Gastrocnemius medialis (tissue), 4 donors: Measurements from ENCODE around the gene RBM18. TPM values are rescaled to one million over a fixed set of nuclear protein-coding genes. Genes with fewer than 3 reads are reported as not detected.

Experiments
- ATAC-seq, 2 donors: fragments of 150-250 bp; one replicate each; pipeline ENCODE4 v1.9.1; 2016
- DNase-seq, 2 donors: peaks; one replicate each; pipeline ENCODE4 v3.0.0-alpha.2; 2019
- H3K27ac ChIP-seq, 4 donors: fragments of 200-600 bp; sonication (generic); 1 replicate in 1 of 4; 2 replicates in 3 of 4; pipeline ENCODE4 v1.5.1; 2016 to 2018; ENCODE audit warnings: mild to moderate bottlenecking in 2 of 4, moderate library complexity in 1 of 4
- H3K27me3 ChIP-seq, 3 donors: fragments of 200-600 bp; sonication (generic) in 2 of 3; 1 replicate in 1 of 3; 2 replicates in 2 of 3; pipeline versions ENCODE4 v1.5.1 to v1.6.0; 2016 to 2019; ENCODE audit warnings: mild to moderate bottlenecking in 1 of 3, moderate library complexity in 1 of 3
- H3K36me3 ChIP-seq, 2 donors: fragments of 200-600 bp; sonication (generic) in 1 of 2; one replicate each; pipeline ENCODE4 v1.5.1; 2017 to 2018
- H3K4me1 ChIP-seq, 2 donors: fragments of 200-600 bp; sonication (generic) in 1 of 2; one replicate each; pipeline ENCODE4 v1.5.1; 2016 to 2017; ENCODE audit warnings: mild to moderate bottlenecking in 2 of 2
- H3K4me3 ChIP-seq, 4 donors: fragments of 200-600 bp; sonication (generic) in 3 of 4; 1 replicate in 1 of 4; 2 replicates in 3 of 4; pipeline ENCODE4 v1.5.1; 2016 to 2019; ENCODE audit warnings: mild to moderate bottlenecking in 2 of 4
- H3K9me3 ChIP-seq, 3 donors: fragments of 200-600 bp; sonication (generic) in 2 of 3; 1 replicate in 1 of 3; 2 replicates in 2 of 3; pipeline ENCODE4 v1.5.1; 2016 to 2019
- CTCF ChIP-seq, 5 experiments: fragments of 450-650 bp in 3 of 5; fragments of 200-600 bp in 2 of 5; sonication (generic) in 2 of 5; IDR thresholded peaks in 4 of 5; conservative IDR thresholded peaks in 1 of 5; 1 replicate in 4 of 5; 2 replicates in 1 of 5; pipeline ENCODE4 v1.5.1; 2016 to 2019; ENCODE audit warnings: antibody characterized with exemption in 5 of 5, mild to moderate bottlenecking in 3 of 5, moderate library complexity in 3 of 5
- POLR2A ChIP-seq, 2 donors: fragments of 450-650 bp; IDR thresholded peaks; one replicate each; pipeline ENCODE4 v1.6.1; 2017; ENCODE audit warnings: antibody characterized with exemption in 2 of 2, mild to moderate bottlenecking in 2 of 2, moderate library complexity in 2 of 2
- in situ Hi-C, 4 donors: fragments of 200-750 bp; cut with MboI; loops; one replicate each; pipeline versions ENCODE4 v1.15.0 to v1.8.0; 2017; ENCODE audit warnings: low sequenced_read_pairs in 4 of 4
- intact Hi-C: fragments of 100-400 bp; cut with DNase I; formaldehyde crosslinking; loops from one replicate; pipeline ENCODE4 v1.15.1; 2023; ENCODE audit warnings: low total_unique reads
- total RNA-seq, 4 donors: library from RNA; depleted of rRNA; stranded (reverse); fragments of >200 nt; gene quantifications; one replicate each; pipeline versions ENCODE4 v1.1.0 to v1.2.3, GENCODE V29; 2016

RBM18 gene
- total RNA-seq, 4 donors from 2014 or later, result 10.6 to 26.6 (median 21.8) TPM

- intact Hi-C loops, result no loop called here
- in situ Hi-C loops, result no loop called here
These were observed 24.9 kb downstream of the RBM18 start for GRCh38 chr9:122239722-122240121.

GRCh38 chr9:122236681-122237080 is 28.0 kb downstream of the RBM18 start:
- in situ Hi-C loops (no loop called here), intact Hi-C loops (no loop called here)
- Histone ChIP-seq H3K9me3 (no peaks in the 10 kb centered on the region), H3K36me3 (peaks cover 0 to 29% of the 10 kb centered on the region in 2 donors), H3K4me3 (no peak overlapping the region), H3K27me3 (no peaks in the 10 kb centered on the region), H3K27ac (no peak overlapping the region), H3K4me1 (no peaks in the 10 kb centered on the region)
- DNase-seq (no peak), ATAC-seq (no peak)
- TF ChIP-seq CTCF (IDR thresholded peaks at IDR 0.05 in 4 of 5, conservative IDR thresholded peaks at IDR 0.05 in 1 of 5) (no peak), POLR2A (IDR thresholded peaks at IDR 0.05) (no peak)

More at GRCh38 chr9:122239722-122240121, 24.9 kb downstream of the RBM18 start:
- ATAC-seq (peak in 1 of 2 donors; percentile 82), DNase-seq (peak in 1 of 2 donors; percentile 28)
- Histone ChIP-seq H3K27me3 (no peaks in the 10 kb centered on the region), H3K4me3 (no peak overlapping the region), H3K27ac (no peak overlapping the region), H3K4me1 (no peaks in the 10 kb centered on the region), H3K9me3 (no peaks in the 10 kb centered on the region), H3K36me3 (peaks cover 0 to 58% of the 10 kb centered on the region in 2 donors)
- TF ChIP-seq CTCF (IDR thresholded peaks at IDR 0.05 in 4 of 5, conservative IDR thresholded peaks at IDR 0.05 in 1 of 5), result no peak
- no peak for TF ChIP-seq POLR2A (IDR thresholded peaks at IDR 0.05)

- no peak overlapping the region for H3K4me3 ChIP-seq
- H3K27ac ChIP-seq, result no peak overlapping the region
- H3K4me1 ChIP-seq, result no peaks in the 10 kb centered on the region
- intact Hi-C loops, result no loop called here
- peaks cover 16 to 17% (median 16%) of the 10 kb centered on the region in 3 donors for H3K27me3 ChIP-seq
- DNase-seq, result no peak
- ATAC-seq, result no peak
- TF ChIP-seq CTCF (IDR thresholded peaks at IDR 0.05 in 4 of 5, conservative IDR thresholded peaks at IDR 0.05 in 1 of 5), result no peak
- no peak for TF ChIP-seq POLR2A (IDR thresholded peaks at IDR 0.05)
- in situ Hi-C loops, result no loop called here
- H3K9me3 ChIP-seq, result no peaks in the 10 kb centered on the region
- H3K36me3 ChIP-seq, result peaks cover 0 to 8% of the 10 kb centered on the region in 2 donors
These were observed 30.5 kb downstream of the RBM18 start for GRCh38 chr9:122234022-122234748.

GRCh38 chr9:122232796-122233306 is 31.8 kb downstream of the RBM18 start:
- no peak for DNase-seq
- Histone ChIP-seq H3K4me1 (peaks cover 0 to 9% of the 10 kb centered on the region in 2 donors), H3K36me3 (no peaks in the 10 kb centered on the region), H3K27ac (no peak overlapping the region), H3K9me3 (no peaks in the 10 kb centered on the region), H3K27me3 (peaks cover 26 to 30% (median 27%) of the 10 kb centered on the region in 3 donors), H3K4me3 (no peak overlapping the region)
- no peak for TF ChIP-seq CTCF (IDR thresholded peaks at IDR 0.05 in 4 of 5, conservative IDR thresholded peaks at IDR 0.05 in 1 of 5)
- no peak for TF ChIP-seq POLR2A (IDR thresholded peaks at IDR 0.05)
- no peak for ATAC-seq
- in situ Hi-C loops (no loop called here), intact Hi-C loops (no loop called here)
